DOHH2 (cell line): ENCODE data around the gene ST3GAL3.

Experiments
- H3F3A ChIP-seq: fragments of 200-600 bp; sonication (generic), shearing (Covaris generic); 2 replicates; pipeline ENCODE4 v1.6.0; 2016; ENCODE audit warnings: antibody characterized with exemption, mild to moderate bottlenecking; ENCODE audit not compliant: control insufficient read depth, insufficient read depth
- H3K27ac ChIP-seq: fragments of 200-600 bp; sonication (generic); 2 replicates; pipeline ENCODE4 v1.5.1; 2014; ENCODE audit warnings: low read depth, mild to moderate bottlenecking, low read length, moderate library complexity
- H3K27me3 ChIP-seq: fragments of 200-600 bp; sonication (generic); 2 replicates; pipeline ENCODE4 v1.6.1; 2014; ENCODE audit warnings: mild to moderate bottlenecking, low read length, mixed read lengths; ENCODE audit not compliant: control insufficient read depth
- H3K36me3 ChIP-seq: fragments of 200-600 bp; sonication (generic); 2 replicates; pipeline ENCODE4 v1.6.1; 2014; ENCODE audit warnings: mild to moderate bottlenecking, low read length, moderate library complexity, mixed read lengths; ENCODE audit not compliant: control insufficient read depth
- H3K4me1 ChIP-seq: fragments of 200-600 bp; sonication (generic); 2 replicates; pipeline ENCODE4 v1.6.1; 2014; ENCODE audit warnings: mild to moderate bottlenecking, low read length, mixed read lengths; ENCODE audit not compliant: control insufficient read depth
- H3K4me2 ChIP-seq: fragments of 200-600 bp; sonication (generic); 2 replicates; pipeline ENCODE4 v1.6.0; 2014; ENCODE audit warnings: mild to moderate bottlenecking, low read length, moderate library complexity
- H3K4me3 ChIP-seq: fragments of 200-600 bp; sonication (generic); 2 replicates; pipeline ENCODE4 v1.5.1; 2014; ENCODE audit warnings: mild to moderate bottlenecking, low read length, mixed read lengths
- H3K79me2 ChIP-seq: fragments of 200-600 bp; sonication (generic); 2 replicates; pipeline ENCODE4 v1.6.1; 2014; ENCODE audit warnings: mild to moderate bottlenecking, low read length, mixed read lengths; ENCODE audit not compliant: control insufficient read depth
- H3K9me2 ChIP-seq: fragments of 200-600 bp; sonication (generic); replicated peaks from 2 replicates; pipeline ENCODE4 v1.6.1; 2014; ENCODE audit warnings: mild to moderate bottlenecking, low read length, mixed read lengths; ENCODE audit not compliant: control insufficient read depth
- H3K9me3 ChIP-seq: fragments of 200-600 bp; sonication (generic); 2 replicates; pipeline ENCODE4 v1.6.1; 2014; ENCODE audit warnings: antibody characterized with exemption, low read length, mixed read lengths; ENCODE audit not compliant: control insufficient read depth, insufficient read depth
- H4K20me1 ChIP-seq: fragments of 200-600 bp; sonication (generic); 2 replicates; pipeline ENCODE4 v1.6.0; 2014; ENCODE audit warnings: low read depth, mild to moderate bottlenecking, antibody characterized with exemption, low read length, moderate library complexity; ENCODE audit not compliant: control insufficient read depth, insufficient read depth
- CTCF ChIP-seq: fragments of 200-600 bp; sonication (generic); IDR thresholded peaks from one replicate; pipeline ENCODE4 v1.5.1; 2014; ENCODE audit warnings: antibody characterized with exemption, mild to moderate bottlenecking, low read depth, low read length; ENCODE audit not compliant: poor library complexity, severe bottlenecking
- EZH2phosphoT487 ChIP-seq: fragments of 200-600 bp; sonication (generic); IDR thresholded peaks from 2 replicates; pipeline ENCODE4 v1.6.1; 2017; ENCODE audit warnings: borderline replicate concordance, mild to moderate bottlenecking, antibody characterized with exemption, low read length, moderate library complexity, mixed read lengths

Gene ST3GAL3

GRCh38 chr1:43783096-43783670 is 75.8 kb downstream of the ST3GAL3 start:
- H3K27ac ChIP-seq, result no peak overlapping the region
- no peaks in the 10 kb centered on the region for H3K79me2 ChIP-seq
- H3K4me2 ChIP-seq, result no peak overlapping the region
- 0 out of 2 replicates have a peak, but pooled peaks cover 6% of the 10 kb centered on the region for H3F3A ChIP-seq
- no peaks in the 10 kb centered on the region for H3K9me2 ChIP-seq
- TF ChIP-seq CTCF (no peak), EZH2phosphoT487 (no peak)
- H3K27me3 ChIP-seq, result no peaks in the 10 kb centered on the region
- H4K20me1 ChIP-seq, result no peaks in the 10 kb centered on the region
- H3K36me3 ChIP-seq, result 0 out of 2 replicates have a peak, but pooled peaks cover 3% of the 10 kb centered on the region
- H3K4me3 ChIP-seq, result no peak overlapping the region
- peaks cover 2% of the 10 kb centered on the region; the same call in 1 of the 2 replicates for H3K9me3 ChIP-seq
- peaks cover 14% of the 10 kb centered on the region for H3K4me1 ChIP-seq

- peaks cover 14% of the 10 kb centered on the region for H3K4me1 ChIP-seq
- no peak overlapping the region for H3K27ac ChIP-seq
- H3K9me3 ChIP-seq, result peaks cover 2% of the 10 kb centered on the region; the same call in 1 of the 2 replicates
- H3K9me2 ChIP-seq, result no peaks in the 10 kb centered on the region
- no peaks in the 10 kb centered on the region for H3K79me2 ChIP-seq
- no peak overlapping the region for H3K4me3 ChIP-seq
- H3K36me3 ChIP-seq, result 0 out of 2 replicates have a peak, but pooled peaks cover 3% of the 10 kb centered on the region
- no peaks in the 10 kb centered on the region for H4K20me1 ChIP-seq
- 0 out of 2 replicates have a peak, but pooled peaks cover 6% of the 10 kb centered on the region for H3F3A ChIP-seq
- no peaks in the 10 kb centered on the region for H3K27me3 ChIP-seq
- H3K4me2 ChIP-seq, result no peak overlapping the region
- TF ChIP-seq CTCF, result no peak
- no peak for TF ChIP-seq EZH2phosphoT487
These were observed 76.4 kb downstream of the ST3GAL3 start for GRCh38 chr1:43783671-43784205.

GRCh38 chr1:43786201-43786958 is 79.0 kb downstream of the ST3GAL3 start:
- H3K36me3 ChIP-seq, result no peaks in the 10 kb centered on the region
- TF ChIP-seq EZH2phosphoT487, result no peak
- no peak for TF ChIP-seq CTCF
- no peaks in the 10 kb centered on the region for H3K27me3 ChIP-seq
- H4K20me1 ChIP-seq, result no peaks in the 10 kb centered on the region
- H3K9me3 ChIP-seq, result no peaks in the 10 kb centered on the region
- no peak overlapping the region for H3K27ac ChIP-seq
- H3K4me3 ChIP-seq, result no peak overlapping the region
- no peaks in the 10 kb centered on the region for H3K9me2 ChIP-seq
- no peak overlapping the region for H3K4me2 ChIP-seq
- H3K79me2 ChIP-seq, result no peaks in the 10 kb centered on the region
- H3K4me1 ChIP-seq, result no peaks in the 10 kb centered on the region
- H3F3A ChIP-seq, result no peaks in the 10 kb centered on the region
